SKM-1 (cell line): Measurements from ENCODE around the gene ATRAID.
"Not testable (repeated sequence)": the region's sequence is repeated elsewhere in the genome, so short reads cannot be mapped to it uniquely, and the experiment has no call there.

Source experiments
- DNase-seq: peaks from one replicate; lab custom pipeline; 2025; ENCODE audit not compliant: unreplicated experiment; lab: John Stamatoyannopoulos, UW

Gene ATRAID

GRCh38 chr2:27194538-27195354 is 17.1 kb upstream of the ATRAID start:
- DNase-seq: no peak

GRCh38 chr2:27195799-27196198 is 16.0 kb upstream of the ATRAID start:
- DNase-seq: not testable (repeated sequence)

- not testable (repeated sequence) for DNase-seq
These were observed 13.8 kb upstream of the ATRAID start for GRCh38 chr2:27198068-27198467.

DNA sequence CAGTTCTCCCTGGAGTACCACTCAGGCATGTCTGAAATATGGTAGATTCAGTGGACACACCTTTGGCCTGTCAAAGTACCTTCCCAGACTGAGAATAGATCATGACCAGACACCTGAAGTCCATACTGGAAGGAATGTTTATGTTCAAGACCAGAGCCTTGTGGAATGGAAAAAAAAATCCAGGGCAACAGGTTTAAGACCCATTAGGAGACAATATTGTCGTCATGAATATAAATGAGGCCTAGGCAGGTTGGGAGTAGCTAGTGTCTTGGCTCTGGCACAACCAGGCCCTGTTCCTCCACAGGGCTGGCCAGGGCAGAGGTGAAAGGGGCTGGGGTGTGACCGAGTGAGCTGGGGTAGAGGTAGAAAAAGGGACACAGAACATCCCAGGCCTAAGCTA is 13.2 kb upstream of the ATRAID start:
- no peak for DNase-seq

DNA sequence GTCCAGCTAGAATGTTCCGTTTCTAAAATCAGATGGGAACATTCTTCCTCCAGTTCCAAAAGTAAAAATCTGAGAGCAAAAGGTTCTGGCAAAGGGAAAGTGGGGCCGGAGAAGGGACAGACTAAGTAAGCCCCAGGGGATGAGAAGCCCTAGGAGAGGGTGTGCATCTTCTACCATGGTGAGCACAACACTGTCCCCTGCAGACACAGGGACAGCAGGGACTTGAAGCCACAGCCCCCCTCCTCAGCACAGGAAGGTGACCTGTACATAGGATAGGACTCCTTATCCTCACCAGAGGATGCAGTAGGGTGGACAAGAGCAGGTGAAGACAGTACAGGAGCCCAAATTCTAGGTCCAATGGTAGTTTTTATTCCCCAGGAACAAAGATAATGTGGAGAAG is 12.6 kb upstream of the ATRAID start:
- no peak for DNase-seq

DNA sequence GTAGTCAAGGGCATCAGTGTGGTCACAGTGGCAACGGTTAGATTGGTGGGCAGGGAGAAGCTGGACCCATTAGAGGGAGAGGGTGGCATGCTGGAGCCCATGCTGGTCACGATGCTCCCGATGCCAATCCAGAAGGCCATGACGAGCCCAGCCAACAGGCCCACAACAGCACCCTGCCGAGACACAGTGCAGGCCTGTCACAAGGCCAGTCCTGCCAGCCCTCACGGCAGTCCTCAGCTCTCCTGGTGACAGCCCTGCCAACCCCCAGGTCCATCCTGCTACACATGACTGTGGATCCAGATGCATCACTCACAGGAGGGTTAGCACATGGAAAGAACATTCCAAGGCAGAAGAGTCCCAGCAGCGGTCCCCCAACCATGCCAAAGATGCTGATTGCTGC is 10.2 kb upstream of the ATRAID start:
- DNase-seq: no peak

DNA sequence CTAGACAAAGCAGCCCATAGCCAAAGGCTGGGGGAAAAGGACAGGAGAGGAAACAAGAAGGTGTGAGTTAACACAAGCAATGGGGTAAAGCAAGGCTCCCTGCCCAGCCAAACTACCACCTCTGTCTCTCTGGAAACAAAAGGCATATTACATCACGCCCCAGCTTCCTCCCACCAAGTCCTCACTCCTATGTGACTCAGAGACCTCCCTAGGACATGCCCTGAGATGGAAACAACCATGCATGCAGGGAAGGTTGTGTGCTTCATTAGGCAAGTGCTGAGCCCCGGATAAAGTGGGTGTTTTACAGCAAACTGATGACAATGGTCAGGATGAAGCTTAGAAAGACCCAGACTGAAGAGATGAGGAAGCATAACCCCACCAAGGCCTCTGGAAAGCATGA is 9.0 kb upstream of the ATRAID start:
- DNase-seq: no peak

DNA sequence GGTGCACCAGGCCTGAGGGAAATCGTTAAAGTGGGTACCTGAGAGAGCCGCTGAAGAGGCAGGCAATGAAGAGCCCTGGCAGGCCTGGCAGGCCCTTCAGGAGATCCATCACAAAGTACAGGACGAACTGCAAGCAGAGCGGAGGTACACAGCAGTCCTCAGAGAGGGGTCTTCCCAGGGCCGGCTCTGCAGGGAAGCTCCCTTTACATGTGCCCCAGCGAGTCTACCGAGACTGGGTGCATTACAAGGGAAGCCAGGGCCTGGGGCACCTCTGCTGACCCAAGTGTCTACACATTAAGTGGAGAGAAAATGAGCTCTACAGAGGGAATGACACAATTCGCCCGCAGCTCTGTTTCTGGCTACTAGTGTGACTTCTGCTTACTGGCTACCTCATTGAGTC is 8.1 kb upstream of the ATRAID start:
- DNase-seq: no peak

DNA sequence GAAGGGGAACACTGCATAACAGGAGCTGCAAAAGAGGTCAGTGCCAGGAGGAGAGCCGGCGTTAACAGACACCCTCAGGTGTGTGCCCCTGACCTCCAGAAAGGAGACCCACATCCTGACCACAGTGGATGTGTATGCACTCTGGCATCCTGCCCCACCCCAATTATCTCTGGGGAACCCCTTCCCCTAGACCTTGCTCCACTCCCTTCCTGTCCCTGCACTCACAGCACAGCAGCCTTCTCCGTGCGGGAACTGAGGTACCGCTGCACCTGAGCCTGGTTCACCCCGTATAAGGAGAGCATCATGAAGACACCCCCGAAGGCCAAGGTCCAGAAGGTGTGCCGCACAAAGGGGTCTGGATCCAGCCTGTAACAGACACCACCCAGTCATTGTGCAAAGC is 7.3 kb upstream of the ATRAID start:
- DNase-seq: no peak

DNA sequence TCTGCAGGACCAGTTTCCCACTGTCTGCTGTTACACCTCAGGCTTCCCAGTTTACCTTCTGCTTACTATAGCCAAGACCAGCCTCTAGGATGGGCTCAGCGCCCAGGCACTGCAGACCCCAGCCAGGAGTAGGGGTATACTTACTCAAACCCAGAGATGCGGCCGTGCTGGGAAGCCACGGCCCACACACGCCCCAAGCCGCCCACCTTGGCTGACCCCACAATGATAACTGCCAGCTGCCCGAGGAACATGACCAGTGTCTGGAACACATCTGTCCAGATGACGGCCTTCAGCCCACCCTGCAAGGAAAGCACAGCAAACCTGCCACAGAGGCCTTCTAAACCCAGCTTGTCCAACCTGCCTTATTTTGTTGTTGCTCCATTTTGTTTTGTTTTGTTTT is 6.6 kb upstream of the ATRAID start:
- DNase-seq: no peak

- no peak for DNase-seq
These were observed 5.5 kb upstream of the ATRAID start for GRCh38 chr2:27206346-27206745.

DNA sequence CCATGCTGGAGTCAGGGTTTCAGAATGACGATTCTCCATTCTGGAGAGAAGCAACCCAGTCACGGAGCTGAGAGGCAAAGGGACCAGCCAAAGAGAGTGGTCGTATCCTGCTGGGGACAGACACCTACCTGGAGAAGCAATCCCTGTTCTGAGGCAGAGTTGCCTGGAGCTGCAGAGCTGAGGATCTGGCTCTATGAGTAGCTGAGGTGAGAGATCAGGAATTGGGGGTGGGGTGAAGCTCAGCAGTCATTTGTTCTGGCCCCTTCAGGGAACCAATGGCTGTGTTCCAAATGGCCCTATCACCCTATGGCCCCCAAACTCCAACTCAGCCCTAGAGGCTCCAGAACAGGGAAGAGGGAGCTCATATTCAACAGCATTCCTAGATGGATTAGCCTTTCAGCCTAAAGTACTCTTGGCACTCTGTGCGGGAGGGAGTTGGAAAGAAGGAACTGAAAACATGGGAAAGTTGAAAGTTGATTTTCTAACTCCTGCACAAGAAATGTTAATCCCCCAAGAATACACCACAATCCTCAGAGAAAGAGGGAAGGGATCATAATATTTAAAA is 3.3 kb upstream of the ATRAID start:
- DNase-seq: no peak

DNA sequence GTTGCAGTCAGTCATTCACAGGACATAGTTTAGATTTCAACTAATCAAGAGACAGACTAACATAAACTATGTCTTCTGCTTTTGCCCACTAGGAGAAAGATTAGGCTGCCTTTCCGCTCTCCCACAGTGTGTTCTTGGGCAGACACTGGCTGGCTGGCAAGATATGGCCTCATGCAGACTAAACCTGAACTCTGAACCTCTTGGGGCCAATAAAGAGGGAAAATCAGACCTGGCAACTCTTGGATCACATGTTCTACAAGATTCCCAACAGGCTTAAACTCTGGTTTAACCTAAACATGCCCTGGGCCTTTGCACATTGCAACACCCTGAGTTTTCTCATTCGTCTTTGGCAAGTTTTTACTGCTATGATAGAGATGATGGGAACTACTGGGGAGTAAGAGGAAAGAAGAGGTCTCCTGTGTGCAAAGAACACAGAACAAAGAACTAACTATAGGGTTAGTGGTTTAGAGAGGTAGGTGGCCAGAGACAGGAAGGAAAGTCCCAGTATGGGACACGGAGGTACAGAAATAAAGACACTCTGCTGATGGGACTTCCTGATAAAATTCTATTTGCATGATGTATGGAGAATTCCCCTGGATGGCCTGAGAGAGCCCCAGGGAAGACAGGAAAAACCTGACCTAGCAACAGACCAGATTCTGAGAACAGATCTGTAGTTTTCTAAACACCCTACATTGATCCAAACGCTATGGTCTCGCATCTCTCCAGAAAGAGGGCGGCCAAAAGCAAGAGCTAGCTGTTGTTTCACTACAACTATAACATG is 2.0 kb upstream of the ATRAID start:
- no peak for DNase-seq

- no peak for DNase-seq
These were observed 449 bp upstream of the ATRAID start for GRCh38 chr2:27211241-27211942.

DNA sequence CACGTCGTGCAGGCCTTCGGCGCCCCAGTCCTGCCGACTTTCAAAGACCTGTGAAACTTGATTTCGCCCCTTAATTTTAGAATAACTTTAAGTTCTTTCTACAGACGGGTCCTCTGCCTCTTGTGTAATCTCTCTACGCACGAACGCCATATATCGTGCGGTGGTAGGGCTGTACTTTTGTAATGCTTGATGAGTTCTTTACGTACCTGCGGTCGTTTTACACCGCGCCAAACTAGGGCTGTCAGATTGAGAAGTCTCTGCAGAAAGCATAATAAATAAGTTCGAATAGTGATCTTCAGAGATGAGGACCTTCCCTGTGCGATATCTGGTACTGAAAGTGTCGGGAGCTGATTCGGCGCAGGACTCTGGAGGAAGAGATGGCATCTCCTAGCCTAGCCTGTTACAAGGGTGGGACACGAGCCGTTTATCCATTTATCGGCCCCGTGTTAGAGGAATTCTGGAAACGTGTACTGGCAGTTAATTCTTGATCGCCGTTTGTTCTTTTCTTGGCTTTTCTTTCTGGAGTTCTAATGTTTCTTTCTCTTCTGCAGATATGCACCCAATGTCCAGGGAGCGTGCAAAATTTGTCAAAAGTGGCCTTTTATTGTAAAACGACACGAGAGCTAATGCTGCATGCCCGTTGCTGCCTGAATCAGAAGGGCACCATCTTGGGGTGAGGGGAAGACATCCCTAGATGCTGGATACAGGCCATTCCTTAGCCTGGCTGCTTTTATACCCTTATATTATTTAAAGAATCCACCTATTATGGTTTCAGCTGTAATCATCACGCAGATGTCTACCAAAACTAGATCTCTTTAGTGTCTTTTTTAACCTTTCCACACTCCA is 1.0 kb downstream of the ATRAID start:
- no peak for DNase-seq

- DNase-seq: no peak
These were observed 3.1 kb downstream of the ATRAID start for GRCh38 chr2:27214941-27215340.

DNA sequence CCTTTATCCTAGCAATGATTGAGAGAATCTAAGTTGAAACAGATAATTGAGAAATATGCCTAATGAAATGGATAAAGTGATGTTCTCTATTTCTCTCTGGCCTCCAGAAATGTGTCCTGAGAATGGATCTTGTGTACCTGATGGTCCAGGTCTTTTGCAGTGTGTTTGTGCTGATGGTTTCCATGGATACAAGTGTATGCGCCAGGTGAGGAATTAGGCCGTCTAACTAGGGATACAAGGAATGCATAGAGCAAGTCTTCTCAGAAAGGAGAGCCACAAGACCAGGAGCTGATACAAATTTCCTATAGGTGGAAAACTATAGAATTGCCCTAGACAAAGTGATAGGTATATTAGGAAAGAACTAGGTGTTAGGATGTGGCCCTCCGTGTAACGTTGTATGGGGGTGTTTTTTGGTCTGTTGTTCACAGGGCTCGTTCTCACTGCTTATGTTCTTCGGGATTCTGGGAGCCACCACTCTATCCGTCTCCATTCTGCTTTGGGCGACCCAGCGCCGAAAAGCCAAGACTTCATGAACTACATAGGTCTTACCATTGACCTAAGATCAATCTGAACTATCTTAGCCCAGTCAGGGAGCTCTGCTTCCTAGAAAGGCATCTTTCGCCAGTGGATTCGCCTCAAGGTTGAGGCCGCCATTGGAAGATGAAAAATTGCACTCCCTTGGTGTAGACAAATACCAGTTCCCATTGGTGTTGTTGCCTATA is 4.7 kb downstream of the ATRAID start:
- DNase-seq: no peak

- peak; percentile 83 for DNase-seq
These were observed 5.6 kb downstream of the ATRAID start, which contains the start of gene CAD for GRCh38 chr2:27217173-27218121. Gene CAD, plus strand, starts transcription at chr2:27217369. Its CDS starts 183 bp downstream, at chr2:27217552.

DNA sequence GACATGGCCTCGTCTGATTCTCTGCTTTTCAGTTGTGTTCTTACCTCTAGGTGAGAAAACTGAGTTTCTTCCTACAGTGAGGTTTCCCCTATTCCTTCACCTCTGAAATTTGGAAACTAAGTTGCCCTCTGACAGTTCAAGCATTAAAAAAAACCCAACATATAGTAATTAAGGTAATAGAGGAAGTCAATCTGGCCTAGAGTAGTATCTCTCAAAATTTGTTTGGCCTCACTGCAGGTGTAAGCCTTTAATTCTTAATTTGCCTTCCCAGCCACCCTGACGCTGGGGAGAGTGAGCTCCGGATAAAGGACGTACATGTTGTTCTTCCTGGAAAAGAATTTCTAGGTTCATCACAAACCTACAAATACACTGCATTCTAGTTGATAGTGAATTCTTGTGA is 6.8 kb downstream of the ATRAID start:
- DNase-seq: no peak
